GM12891 (cell line): ENCODE results near the gene OPRL1.

Experiments used
- PAX5 ChIP-seq: IDR thresholded peaks from 2 replicates; pipeline ENCODE4 v1.6.1; 2011; ENCODE audit warnings: low read length, moderate library complexity, mild to moderate bottlenecking; ENCODE audit not compliant: insufficient read depth, severe bottlenecking
- POLR2A ChIP-seq: IDR thresholded peaks from 2 replicates; pipeline ENCODE4 v1.6.1; 2011; ENCODE audit warnings: low read depth, low read length, control low read depth
- POLR2AphosphoS5 ChIP-seq: IDR thresholded peaks from 2 replicates; pipeline ENCODE4 v1.6.1; 2011; ENCODE audit warnings: low read depth, low read length, control low read depth

- TF ChIP-seq POLR2A, result no peak
- TF ChIP-seq POLR2AphosphoS5, result no peak
- TF ChIP-seq PAX5, result no peak
Observed at GRCh38 chr20:64130876-64131275, 51.0 kb downstream of the OPRL1 start.
